Endothelial cell of umbilical vein (primary cell): ENCODE results near the gene DRC7. TPM values are rescaled to one million over a fixed set of nuclear protein-coding genes. Genes with fewer than 3 reads are reported as not detected.

ENCODE experiments used
- BruUV-seq: library from RNA; stranded (reverse); fragments of 400-500 nt; replicated peaks from 2 replicates; lab custom pipeline; 2021; lab: Mats Ljungman, UMichigan
- CTCF ChIA-PET: fragments of 300-600, 350-600 bp; sonication (Branson Sonifier 250); formaldehyde crosslinking; loops from one replicate; lab custom pipeline; 2021; ENCODE audit warnings: antibody characterized with exemption, inconsistent platforms; lab: Charles Lee
- POLR2A ChIA-PET: fragments of 300-600, 350-600 bp; sonication (Branson Sonifier 250); formaldehyde crosslinking; loops from one replicate; lab custom pipeline; 2021; ENCODE audit warnings: antibody characterized with exemption, inconsistent platforms; lab: Charles Lee
- DNase-seq: peaks from one replicate; pipeline ENCODE4 v3.0.0-alpha.2; 2011; ENCODE audit warnings: low read depth, low spot score
- FAIRE-seq: peaks from 2 replicates; lab custom pipeline; 2011; peaks lifted over from hg19 to GRCh38; lab: Jason Lieb, UNC
- H2AFZ ChIP-seq: 2 replicates; pipeline ENCODE4 v1.6.0; 2012; ENCODE audit warnings: low read depth, low read length, control low read depth, inconsistent platforms
- H3K27ac ChIP-seq: 2 replicates; pipeline ENCODE4 v1.5.1; 2011; ENCODE audit warnings: low read depth, mild to moderate bottlenecking, control low read depth, low read length, moderate library complexity; ENCODE audit not compliant: insufficient read depth
- H3K27me3 ChIP-seq, 2 experiments: 2 replicates each; pipeline versions ENCODE4 v1.6.0 to v1.6.1; 2011; ENCODE audit warnings: low read length in 2 of 2, mixed read lengths in 1 of 2; ENCODE audit not compliant: control insufficient read depth in 2 of 2, insufficient read depth in 2 of 2
- H3K36me3 ChIP-seq, 2 experiments: 2 replicates in 1 of 2; 3 replicates in 1 of 2; pipeline ENCODE4 v1.5.1; 2011; ENCODE audit warnings: low read length in 2 of 2, mild to moderate bottlenecking in 1 of 2, moderate library complexity in 1 of 2; ENCODE audit not compliant: control insufficient read depth in 2 of 2, insufficient read depth in 2 of 2; ENCODE audit errors: extremely low read depth in 1 of 2
- H3K4me1 ChIP-seq: 3 replicates; pipeline ENCODE4 v1.5.1; 2011; ENCODE audit warnings: mild to moderate bottlenecking, low read length; ENCODE audit not compliant: control insufficient read depth, insufficient read depth; ENCODE audit errors: extremely low read depth
- H3K4me2 ChIP-seq: 2 replicates; pipeline ENCODE4 v1.6.1; 2011; ENCODE audit warnings: low read length, control low read depth, mixed read lengths; ENCODE audit not compliant: insufficient read depth
- H3K4me3 ChIP-seq, 3 experiments: fragments of 200-600 bp in 1 of 3; sonication (generic), shearing (Covaris generic) in 1 of 3; replicated peaks in 1 of 3; 2 replicates each; pipeline ENCODE4 v1.5.1; 2011 to 2016; ENCODE audit warnings: control low read depth in 3 of 3, low read length in 3 of 3, mild to moderate bottlenecking in 2 of 3, inconsistent platforms in 1 of 3, low read depth in 1 of 3, moderate library complexity in 1 of 3; ENCODE audit not compliant: insufficient read depth in 1 of 3
- H3K79me2 ChIP-seq: 2 replicates; pipeline ENCODE4 v1.6.0; 2012; ENCODE audit warnings: low read length, inconsistent platforms; ENCODE audit not compliant: control insufficient read depth, insufficient read depth
- H3K9ac ChIP-seq: replicated peaks from 2 replicates; pipeline ENCODE3; 2011; ENCODE audit warnings: low read length, control low read depth; ENCODE audit not compliant: insufficient read depth; ENCODE audit errors: extremely low read depth
- H3K9me1 ChIP-seq: replicated peaks from 3 replicates; pipeline ENCODE4 v1.6.0; 2011; ENCODE audit warnings: mild to moderate bottlenecking, low read length; ENCODE audit not compliant: control insufficient read depth, insufficient read depth; ENCODE audit errors: extremely low read depth
- H3K9me3 ChIP-seq: replicated peaks from 2 replicates; pipeline ENCODE4 v1.5.1; 2012; ENCODE audit warnings: low read length, inconsistent platforms; ENCODE audit not compliant: control insufficient read depth, insufficient read depth
- H4K20me1 ChIP-seq: replicated peaks from 2 replicates; pipeline ENCODE3; 2011; ENCODE audit warnings: mild to moderate bottlenecking, low read length; ENCODE audit not compliant: control insufficient read depth, insufficient read depth; ENCODE audit errors: extremely low read depth
- CTCF ChIP-seq, 2 donors: IDR thresholded peaks; 1 replicate in 1 of 2; 2 replicates in 1 of 2; pipeline ENCODE4 v1.5.1; 2011; ENCODE audit warnings: low read length in 2 of 2, mild to moderate bottlenecking in 2 of 2, moderate library complexity in 2 of 2, control low read depth in 1 of 2, inconsistent platforms in 1 of 2, low read depth in 1 of 2; ENCODE audit not compliant: insufficient read depth in 1 of 2; ENCODE audit errors: extremely low read depth in 1 of 2
- EZH2 ChIP-seq: IDR thresholded peaks from 2 replicates; pipeline ENCODE4 v1.6.1; 2012; ENCODE audit warnings: borderline replicate concordance, low read depth, mild to moderate bottlenecking, moderate library complexity, low read length, inconsistent platforms; ENCODE audit not compliant: severe bottlenecking
- FOS ChIP-seq: IDR thresholded peaks from 2 replicates; pipeline ENCODE4 v1.6.1; 2011; ENCODE audit warnings: mild to moderate bottlenecking, low read length, moderate library complexity, borderline replicate concordance; ENCODE audit not compliant: insufficient read depth
- GATA2 ChIP-seq: IDR thresholded peaks from 2 replicates; pipeline ENCODE4 v1.7.0; 2011; ENCODE audit warnings: low read depth, mild to moderate bottlenecking, moderate library complexity, mixed read lengths, low read length; ENCODE audit not compliant: insufficient read length, insufficient read depth
- JUN ChIP-seq: IDR thresholded peaks from 2 replicates; pipeline ENCODE4 v1.6.1; 2011; ENCODE audit warnings: borderline replicate concordance, low read depth; ENCODE audit not compliant: insufficient read length, insufficient read depth
- MAX ChIP-seq: IDR thresholded peaks from 2 replicates; pipeline ENCODE4 v1.6.1; 2011; ENCODE audit not compliant: insufficient read depth, insufficient read length
- MYC ChIP-seq: IDR thresholded peaks from one replicate; pipeline ENCODE4 v1.6.1; 2011; ENCODE audit warnings: mild to moderate bottlenecking, low read depth, low read length
- POLR2A ChIP-seq: IDR thresholded peaks from 2 replicates; pipeline ENCODE4 v1.6.1; 2012; ENCODE audit warnings: low read depth, mild to moderate bottlenecking, control low read depth, low read length
- POLR2AphosphoS5 ChIP-seq: IDR thresholded peaks from 2 replicates; pipeline ENCODE4 v1.6.1; 2012; ENCODE audit warnings: low read depth, mild to moderate bottlenecking, control low read depth, low read length, moderate library complexity; ENCODE audit not compliant: insufficient read depth
- dilution Hi-C: fragments of 300-500 bp; cut with MboI; formaldehyde crosslinking; loops from one replicate; pipeline ENCODE4 v1.15.0; 2019; ENCODE audit warnings: low sequenced_read_pairs; ENCODE audit not compliant: extremely low pct_ligation_motif_present
- intact Hi-C: fragments of 100-400 bp; cut with micrococcal nuclease; formaldehyde crosslinking; loops from one replicate; pipeline ENCODE4 v1.10.0; 2022
- polyA plus RNA-seq, 4 experiments: library from polyadenylated mRNA; depleted of rRNA in 3 of 4; stranded (reverse) in 3 of 4; unstranded in 1 of 4; fragments of >200 nt; gene quantifications; 2 replicates each; pipeline versions ENCODE4 v1.2.1 to v1.2.3, GENCODE V29; 2011 to 2012; ENCODE audit warnings: missing spikeins in 1 of 4
- total RNA-seq: library from RNA; stranded (reverse); gene quantifications from 2 replicates; pipeline ENCODE4 v1.2.3, GENCODE V29; 2021

Gene DRC7
- total and polyA plus RNA-seq, 2 donors (not counting 3 experiments of a cell fraction or from before 2014, with no cell fraction given) = 0.13 to 0.77 TPM

GRCh38 chr16:57690782-57691471 is 3.7 kb upstream of the DRC7 start:
- intact Hi-C loops (no loop called here), dilution Hi-C loops (no loop called here)
- no peaks in the 10 kb centered on the region for H4K20me1 ChIP-seq
- H3K36me3 ChIP-seq = no peaks in the 10 kb centered on the region
- H3K27me3 ChIP-seq = peaks cover 4 to 7% of the 10 kb centered on the region in 2 experiments
- POLR2A ChIA-PET = no interaction called here
- no peak overlapping the region for H3K9ac ChIP-seq
- H3K27ac ChIP-seq = no peak overlapping the region
- H3K9me3 ChIP-seq = no peaks in the 10 kb centered on the region
- H2AFZ ChIP-seq = no peak overlapping the region
- H3K4me1 ChIP-seq = no peaks in the 10 kb centered on the region
- no peaks in the 10 kb centered on the region for H3K79me2 ChIP-seq
- no peaks in the 10 kb centered on the region for H3K9me1 ChIP-seq
- BruUV-seq = no TSS peak
- H3K4me3 ChIP-seq = no peak overlapping the region
- TF ChIP-seq POLR2A (no peak), EZH2 (no peak), POLR2AphosphoS5 (no peak), MYC (no peak), CTCF (IDR thresholded peaks at IDR 0.05; ENCODE audit: extremely low read depth in 1 of 2, insufficient read depth in 1 of 2, low read depth in 1 of 2, low read length in 2 of 2) (no peak), JUN (no peak), FOS (no peak), GATA2 (no peak), MAX (no peak)
- no peak overlapping the region for H3K4me2 ChIP-seq
- no peak for DNase-seq
- no peak for FAIRE-seq
- CTCF ChIA-PET = no interaction called here
